UCSD-AML1 (cell line): Measurements from ENCODE around the gene NPEPPS.
"Not testable (repeated sequence)": the region's sequence is repeated elsewhere in the genome, so short reads cannot be mapped to it uniquely, and the experiment has no call there.

Experiments used
- DNase-seq: peaks from one replicate; lab custom pipeline; 2025; ENCODE audit not compliant: unreplicated experiment; lab: John Stamatoyannopoulos, UW

NPEPPS gene

GRCh38 chr17:47561698-47562405 lies 30.9 kb downstream of the NPEPPS start:
- not testable (repeated sequence) for DNase-seq

GRCh38 chr17:47562406-47562705 lies 31.4 kb downstream of the NPEPPS start:
- not testable (repeated sequence) for DNase-seq

- not testable (repeated sequence) for DNase-seq
These were observed 36.4 kb downstream of the NPEPPS start for GRCh38 chr17:47567261-47567660.

GRCh38 chr17:47572561-47572960 lies 41.7 kb downstream of the NPEPPS start:
- not testable (repeated sequence) for DNase-seq

GRCh38 chr17:47582416-47582815 lies 51.5 kb downstream of the NPEPPS start:
- not testable (repeated sequence) for DNase-seq

GRCh38 chr17:47586378-47587055 lies 55.6 kb downstream of the NPEPPS start:
- not testable (repeated sequence) for DNase-seq

GRCh38 chr17:47593522-47593921 lies 62.6 kb downstream of the NPEPPS start:
- DNase-seq = not testable (repeated sequence)

GRCh38 chr17:47603830-47604597 lies 73.1 kb downstream of the NPEPPS start:
- DNase-seq = no peak

- no peak for DNase-seq
These were observed 73.7 kb downstream of the NPEPPS start for GRCh38 chr17:47604598-47604927.

GRCh38 chr17:47605011-47605410 lies 74.1 kb downstream of the NPEPPS start:
- DNase-seq = no peak

- DNase-seq = no peak
These were observed 76.6 kb downstream of the NPEPPS start for GRCh38 chr17:47607481-47607880.

- DNase-seq = no peak
These were observed 80.8 kb downstream of the NPEPPS start for GRCh38 chr17:47611372-47612350.

GRCh38 chr17:47615766-47616424 lies 85.0 kb downstream of the NPEPPS start:
- DNase-seq = no peak

GRCh38 chr17:47618410-47618809 lies 87.5 kb downstream of the NPEPPS start:
- no peak for DNase-seq

- no peak for DNase-seq
These were observed 89.8 kb downstream of the NPEPPS start for GRCh38 chr17:47620503-47621245.

- no peak for DNase-seq
These were observed 90.6 kb downstream of the NPEPPS start for GRCh38 chr17:47621293-47622179.

- DNase-seq = no peak
These were observed 91.3 kb downstream of the NPEPPS start for GRCh38 chr17:47622180-47622549.

GRCh38 chr17:47624727-47625068 lies 93.8 kb downstream of the NPEPPS start:
- no peak for DNase-seq

GRCh38 chr17:47628014-47628566 lies 97.2 kb downstream of the NPEPPS start:
- no peak for DNase-seq
